Measurements from ENCODE around the gene MLLT10. TPM values are rescaled to one million over a fixed set of nuclear protein-coding genes. Genes with fewer than 3 reads are reported as not detected.

MLLT10 gene
- total and polyA plus RNA-seq, 4 experiments from 2014 or later: 5.2 to 73.4 (median 36.5) TPM

DNA sequence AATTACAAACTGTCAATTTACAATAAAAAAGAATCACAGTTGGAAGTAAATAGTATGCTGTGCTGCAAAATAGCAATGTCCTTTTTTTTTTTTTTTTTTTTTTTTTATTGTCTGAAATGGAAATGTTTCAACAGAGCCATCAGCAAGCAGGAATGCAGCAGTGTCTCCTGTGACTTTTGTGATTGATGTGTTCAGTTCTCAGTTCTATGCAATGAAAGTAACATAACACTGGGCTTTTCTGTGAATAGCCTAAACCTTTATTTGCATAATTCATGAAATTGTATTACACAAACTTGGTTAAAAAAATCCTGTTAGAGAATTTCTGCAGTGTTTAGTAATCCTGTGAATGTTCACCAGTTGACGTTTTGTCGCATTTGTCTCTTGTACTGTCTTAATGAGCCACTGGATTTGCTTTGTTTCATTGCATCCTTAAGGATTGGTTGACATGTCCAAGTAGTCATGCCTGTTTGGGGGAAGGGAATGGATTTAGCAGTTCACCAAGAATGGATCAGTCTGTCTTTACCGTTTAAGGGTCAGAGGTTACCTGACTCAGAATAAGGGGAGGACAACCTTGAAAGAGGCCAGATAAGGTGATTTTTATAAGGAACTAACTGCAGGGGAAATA lies 192.7 kb downstream of the MLLT10 start:
- Mint-ChIP-seq H3K36me3 (peaks cover 22 to 39% of the 10 kb centered on the region in 2 donors), H3K27me3 (no peaks in the 10 kb centered on the region), H3K27ac (no peak overlapping the region), H3K4me1 (peaks cover 27 to 43% (median 34%) of the 10 kb centered on the region in 4 donors), H3K9me3 (no peaks in the 10 kb centered on the region), H3K4me3 (no peak overlapping the region)
- no peak overlapping the region for H3K4me3 ChIP-seq (ENCODE audit: low read length in 2 of 2)
- peaks cover 26% of the 10 kb centered on the region for H3K4me1 ChIP-seq (ENCODE audit: insufficient read depth, low read length)
- intact Hi-C loops (cut with micrococcal nuclease): no loop called here
- H3K27me3 ChIP-seq (ENCODE audit: insufficient read depth, low read length): no peaks in the 10 kb centered on the region
- H3K27ac ChIP-seq (ENCODE audit: low read depth, low read length): no peak overlapping the region
- ChIA-PET POLR2A (ENCODE audit: partially characterized antibody) (no interaction called here), CTCF (ENCODE audit: partially characterized antibody) (no interaction called here)
- DNase-seq: no peak
- peaks cover 8% of the 10 kb centered on the region for H3K36me3 ChIP-seq (ENCODE audit: insufficient read depth, low read length)
- no peaks in the 10 kb centered on the region for H3K9me3 ChIP-seq (ENCODE audit: control insufficient read depth in 1 of 2, low read length in 2 of 2)

DNA sequence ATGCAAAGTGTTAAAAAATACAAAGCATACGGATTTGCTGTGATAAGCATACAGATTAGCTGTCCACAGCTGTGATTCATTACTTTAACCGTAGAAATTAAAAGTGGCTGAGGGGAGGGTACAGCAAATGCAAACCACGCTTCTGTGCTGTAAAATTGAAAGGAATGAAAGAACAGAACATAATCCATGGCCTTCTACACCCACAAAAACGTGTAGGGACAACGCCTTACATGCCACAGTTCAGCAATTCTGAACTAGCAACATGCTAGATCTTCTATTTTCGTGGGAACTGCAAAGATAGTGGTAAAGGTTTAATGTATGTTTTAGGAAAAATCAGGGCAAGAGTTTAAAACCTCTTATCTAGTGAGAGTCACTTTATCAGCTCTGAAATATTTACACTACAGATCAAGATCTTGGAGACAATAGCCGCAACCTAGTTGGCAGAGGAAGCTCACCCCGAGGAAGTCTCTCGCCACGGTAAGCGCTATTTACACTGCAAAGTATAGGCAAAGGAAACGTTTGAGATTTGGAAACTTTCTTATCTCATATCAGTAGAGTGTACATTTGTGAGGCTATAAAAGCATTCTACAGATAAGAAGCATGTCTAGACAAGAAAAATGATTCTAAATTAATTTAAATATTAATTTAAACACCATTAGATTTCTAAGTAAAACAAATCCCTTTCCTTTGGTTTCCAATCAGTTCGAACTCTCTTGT lies 193.6 kb downstream of the MLLT10 start:
- H3K9me3 ChIP-seq (ENCODE audit: control insufficient read depth in 1 of 2, low read length in 2 of 2): no peaks in the 10 kb centered on the region
- peak in 2 of 5 donors; percentile 6 to 26 for DNase-seq
- H3K27me3 Mint-ChIP-seq: no peaks in the 10 kb centered on the region
- peaks cover 20 to 42% of the 10 kb centered on the region in 2 donors for H3K36me3 Mint-ChIP-seq
- intact Hi-C loops (cut with micrococcal nuclease): no loop called here
- H3K27me3 ChIP-seq (ENCODE audit: insufficient read depth, low read length): no peaks in the 10 kb centered on the region
- peaks cover 8% of the 10 kb centered on the region for H3K36me3 ChIP-seq (ENCODE audit: insufficient read depth, low read length)
- peak overlapping the region in 6 of 8 donors; percentile 4 to 67 (median 50) for H3K4me3 Mint-ChIP-seq
- peak overlapping the region in 6 of 7 donors; percentile 12 to 77 (median 46) for H3K27ac Mint-ChIP-seq
- no peak overlapping the region for H3K4me3 ChIP-seq (ENCODE audit: low read length in 2 of 2)
- ChIA-PET POLR2A (ENCODE audit: partially characterized antibody) (no interaction called here), CTCF (ENCODE audit: partially characterized antibody) (interaction anchor here (1.0 kb wide), 1 partner anchor 232 kb away, joined by 3 read pairs; no protein-coding TSS in a partner anchor)
- H3K9me3 Mint-ChIP-seq: no peaks in the 10 kb centered on the region
- peaks cover 26% of the 10 kb centered on the region for H3K4me1 ChIP-seq (ENCODE audit: insufficient read depth, low read length)
- H3K27ac ChIP-seq (ENCODE audit: low read depth, low read length): no peak overlapping the region
- H3K4me1 Mint-ChIP-seq: peaks cover 28 to 47% (median 33%) of the 10 kb centered on the region in 4 donors

DNA sequence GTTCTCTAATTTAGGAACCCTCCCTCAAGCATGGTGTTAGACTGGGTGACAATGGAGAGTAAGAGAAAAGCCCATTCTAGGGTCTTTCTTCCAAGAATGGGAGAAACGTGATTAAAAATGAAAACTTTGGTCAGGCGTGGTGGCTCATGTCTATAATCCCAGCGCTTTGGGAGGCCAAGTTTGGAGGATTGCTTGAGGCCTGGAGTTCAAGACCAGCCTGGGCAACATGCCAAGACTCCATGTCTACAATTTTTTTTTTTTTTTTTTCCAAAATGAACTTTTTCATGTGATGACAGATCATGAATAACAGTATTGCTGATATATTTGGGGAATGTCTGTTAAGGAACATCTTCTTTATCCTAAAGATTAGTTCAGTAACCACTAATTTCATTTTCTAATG lies 194.6 kb downstream of the MLLT10 start:
- H3K27me3 Mint-ChIP-seq: no peaks in the 10 kb centered on the region
- H3K4me1 ChIP-seq (ENCODE audit: insufficient read depth, low read length): peaks cover 26% of the 10 kb centered on the region
- H3K4me1 Mint-ChIP-seq: peaks cover 25 to 45% (median 30%) of the 10 kb centered on the region in 4 donors
- no peak overlapping the region for H3K4me3 ChIP-seq (ENCODE audit: low read length in 2 of 2)
- H3K9me3 Mint-ChIP-seq: no peaks in the 10 kb centered on the region
- ChIA-PET CTCF (ENCODE audit: partially characterized antibody) (interaction anchor here (1.0 kb wide), 1 partner anchor 233 kb away, joined by 3 read pairs; no protein-coding TSS in a partner anchor), POLR2A (ENCODE audit: partially characterized antibody) (no interaction called here)
- no peak overlapping the region for H3K27ac ChIP-seq (ENCODE audit: low read depth, low read length)
- intact Hi-C loops (cut with micrococcal nuclease): no loop called here
- H3K36me3 ChIP-seq (ENCODE audit: insufficient read depth, low read length): peaks cover 12% of the 10 kb centered on the region
- no peak overlapping the region for H3K4me3 Mint-ChIP-seq
- H3K9me3 ChIP-seq (ENCODE audit: control insufficient read depth in 1 of 2, low read length in 2 of 2): no peaks in the 10 kb centered on the region
- no peak for DNase-seq
- peaks cover 19 to 44% of the 10 kb centered on the region in 2 donors for H3K36me3 Mint-ChIP-seq
- no peaks in the 10 kb centered on the region for H3K27me3 ChIP-seq (ENCODE audit: insufficient read depth, low read length)
- H3K27ac Mint-ChIP-seq: peak overlapping the region in 1 of 7 donors; percentile 6

DNA sequence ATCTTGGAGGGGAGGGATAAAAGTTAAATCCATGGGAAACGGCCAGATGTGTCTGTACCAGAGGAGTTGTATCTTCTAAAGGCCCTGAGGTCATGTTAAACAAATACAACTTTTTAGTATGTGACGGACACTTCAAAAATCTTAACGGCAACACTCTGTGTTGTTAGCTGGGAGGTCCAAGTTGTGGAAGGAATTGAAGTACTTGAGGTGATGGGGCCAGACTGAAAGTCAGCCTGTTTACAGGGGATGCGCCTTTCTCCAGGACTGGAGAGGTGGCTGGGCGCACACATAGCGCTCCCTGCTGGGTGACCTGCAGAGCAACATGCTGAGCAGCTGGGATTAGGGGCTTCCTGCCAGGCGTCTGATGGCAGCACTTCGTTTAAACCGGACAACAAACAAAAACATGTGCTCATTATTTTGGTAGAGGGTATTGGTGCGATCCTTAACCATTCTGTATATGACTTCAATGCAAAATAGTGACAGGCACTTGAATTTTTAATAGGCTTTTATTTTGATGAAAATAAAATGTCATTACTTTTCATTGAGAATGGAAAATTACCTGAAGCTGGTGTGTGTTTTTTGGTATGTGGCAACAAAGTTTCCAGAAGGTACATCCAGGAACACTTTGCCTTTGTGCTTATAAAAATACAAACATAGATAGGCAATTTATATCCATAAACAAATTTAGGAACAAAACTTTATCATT lies 198.2 kb downstream of the MLLT10 start:
- POLR2A ChIA-PET (ENCODE audit: partially characterized antibody): interaction anchor here (0.9 to 1.1 kb wide), 2 partner anchors 14 to 16 kb away, joined by 3 read pairs; no protein-coding TSS in a partner anchor
- Mint-ChIP-seq H3K9me3 (no peaks in the 10 kb centered on the region), H3K27me3 (no peaks in the 10 kb centered on the region), H3K4me1 (peaks cover 26 to 38% (median 30%) of the 10 kb centered on the region in 4 donors), H3K36me3 (peaks cover 25 to 57% of the 10 kb centered on the region in 2 donors), H3K4me3 (no peak overlapping the region), H3K27ac (peak overlapping the region in 1 of 7 donors; percentile 64)
- Histone ChIP-seq H3K36me3 (ENCODE audit: insufficient read depth, low read length) (peaks cover 20% of the 10 kb centered on the region), H3K9me3 (ENCODE audit: control insufficient read depth in 1 of 2, low read length in 2 of 2) (no peaks in the 10 kb centered on the region), H3K27ac (ENCODE audit: low read depth, low read length) (no peak overlapping the region), H3K4me3 (ENCODE audit: low read length in 2 of 2) (no peak overlapping the region), H3K27me3 (ENCODE audit: insufficient read depth, low read length) (no peaks in the 10 kb centered on the region), H3K4me1 (ENCODE audit: insufficient read depth, low read length) (peaks cover 24% of the 10 kb centered on the region)
- CTCF ChIA-PET (ENCODE audit: partially characterized antibody): interaction anchor here (0.7 to 5.2 kb wide), 5 partner anchors 9 to 235 kb away, joined by 3 to 32 read pairs (median 4); no protein-coding TSS in a partner anchor
- peak in 4 of 5 donors; percentile 11 to 29 (median 21) for DNase-seq
- intact Hi-C loops (cut with micrococcal nuclease): loop anchor here (1.0 kb wide), 1 partner anchor 236 kb away; no protein-coding TSS in a partner anchor

DNA sequence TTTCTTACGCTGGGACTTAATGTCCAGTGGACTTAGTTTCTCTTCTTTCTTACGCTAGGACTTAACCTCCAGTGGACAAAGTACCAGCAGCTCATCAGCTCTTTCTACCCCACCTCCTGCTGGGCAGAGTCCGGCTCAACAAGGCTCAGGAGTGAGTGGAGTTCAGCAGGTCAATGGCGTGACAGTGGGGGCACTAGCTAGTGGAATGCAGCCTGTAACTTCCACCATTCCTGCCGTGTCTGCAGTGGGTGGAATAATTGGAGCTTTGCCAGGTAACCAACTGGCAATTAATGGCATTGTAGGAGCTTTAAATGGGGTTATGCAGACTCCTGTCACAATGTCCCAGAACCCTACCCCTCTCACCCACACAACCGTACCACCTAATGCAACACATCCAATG lies 199.7 kb downstream of the MLLT10 start:
- Histone ChIP-seq H3K9me3 (ENCODE audit: control insufficient read depth in 1 of 2, low read length in 2 of 2) (no peaks in the 10 kb centered on the region), H3K4me3 (ENCODE audit: low read length in 2 of 2) (no peak overlapping the region), H3K4me1 (ENCODE audit: insufficient read depth, low read length) (peaks cover 24% of the 10 kb centered on the region), H3K36me3 (ENCODE audit: insufficient read depth, low read length) (peaks cover 20% of the 10 kb centered on the region), H3K27ac (ENCODE audit: low read depth, low read length) (no peak overlapping the region), H3K27me3 (ENCODE audit: insufficient read depth, low read length) (no peaks in the 10 kb centered on the region)
- Mint-ChIP-seq H3K4me1 (peaks cover 22 to 38% (median 29%) of the 10 kb centered on the region in 4 donors), H3K36me3 (peaks cover 23 to 57% of the 10 kb centered on the region in 2 donors), H3K27me3 (no peaks in the 10 kb centered on the region), H3K9me3 (no peaks in the 10 kb centered on the region), H3K27ac (peak overlapping the region in 3 of 7 donors; percentile 39 to 77 (median 70)), H3K4me3 (no peak overlapping the region)
- CTCF ChIA-PET (ENCODE audit: partially characterized antibody): interaction anchor here (1.1 to 5.2 kb wide), 3 partner anchors 9 to 237 kb away, joined by 3 to 32 read pairs (median 3); no protein-coding TSS in a partner anchor
- POLR2A ChIA-PET (ENCODE audit: partially characterized antibody): interaction anchor here (1.5 kb wide), 1 partner anchor 9 kb away, joined by 4 read pairs; no protein-coding TSS in a partner anchor
- intact Hi-C loops (cut with micrococcal nuclease): no loop called here
- DNase-seq: no peak

DNA sequence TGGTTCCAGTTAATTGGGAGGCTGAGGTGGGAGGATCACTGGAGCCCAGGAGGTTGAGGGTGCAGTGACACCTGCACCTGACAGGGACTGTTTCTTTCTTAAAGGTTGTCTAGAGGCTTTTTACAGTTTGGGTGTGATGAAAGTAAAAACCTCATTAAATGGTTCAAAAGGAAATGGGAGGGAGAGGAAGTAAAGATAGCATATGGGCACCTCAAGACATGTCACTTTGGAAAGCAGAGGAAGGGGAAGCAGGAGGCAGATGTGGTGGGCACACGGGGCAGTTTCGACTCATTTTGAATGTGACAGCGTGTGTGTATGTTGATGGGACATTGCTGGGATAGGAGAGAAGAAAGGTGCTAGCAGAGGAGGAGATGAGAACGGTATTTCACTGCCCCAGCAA lies 203.1 kb downstream of the MLLT10 start:
- ChIA-PET CTCF (ENCODE audit: partially characterized antibody) (no interaction called here), POLR2A (ENCODE audit: partially characterized antibody) (no interaction called here)
- Histone ChIP-seq H3K4me1 (ENCODE audit: insufficient read depth, low read length) (peaks cover 58% of the 10 kb centered on the region), H3K9me3 (ENCODE audit: control insufficient read depth in 1 of 2, low read length in 2 of 2) (no peaks in the 10 kb centered on the region), H3K27ac (ENCODE audit: low read depth, low read length) (no peak overlapping the region), H3K27me3 (ENCODE audit: insufficient read depth, low read length) (no peaks in the 10 kb centered on the region), H3K36me3 (ENCODE audit: insufficient read depth, low read length) (peaks cover 18% of the 10 kb centered on the region), H3K4me3 (ENCODE audit: low read length in 2 of 2) (no peak overlapping the region)
- peaks cover 30 to 62% of the 10 kb centered on the region in 2 donors for H3K36me3 Mint-ChIP-seq
- H3K9me3 Mint-ChIP-seq: no peaks in the 10 kb centered on the region
- peaks cover 43 to 67% (median 54%) of the 10 kb centered on the region in 4 donors for H3K4me1 Mint-ChIP-seq
- DNase-seq: peak in 1 of 5 donors; percentile 7
- no peaks in the 10 kb centered on the region for H3K27me3 Mint-ChIP-seq
- intact Hi-C loops (cut with micrococcal nuclease): no loop called here
- H3K4me3 Mint-ChIP-seq: peak overlapping the region in 5 of 8 donors; percentile 0 to 45 (median 11)
- peak overlapping the region; percentile 69 to 92 (median 86) for H3K27ac Mint-ChIP-seq
